Memory B cell (primary cell): ENCODE data around the gene LUZP4.
A peak's percentile ranks its signal among the peaks of the same experiment; 100 is the strongest.
"Not testable (repeated sequence)": the region's sequence is repeated elsewhere in the genome, so short reads cannot be mapped to it uniquely, and the experiment has no call there.

Source experiments
- ATAC-seq: fragments of 150-1000 bp; cut with Tn5 transposase; 2 replicates; pipeline ENCODE4 v1.10.0; 2021; ENCODE audit warnings: low read depth, mild to moderate bottlenecking, moderate library complexity
- DNase-seq, 2 donors: peaks; one replicate each; pipeline ENCODE4 v3.0.0; 2022; ENCODE audit warnings: low spot score in 2 of 2
- H3K27ac Mint-ChIP-seq: one replicate; pipeline ENCODE4 v1.8.0; 2022; ENCODE audit warnings: mild to moderate bottlenecking, moderate library complexity, mixed read lengths
- H3K27me3 Mint-ChIP-seq: one replicate; pipeline ENCODE4 v1.8.0; 2022; ENCODE audit warnings: mixed read lengths
- H3K36me3 Mint-ChIP-seq: one replicate; pipeline ENCODE4 v1.8.0; 2022; ENCODE audit warnings: mild to moderate bottlenecking, mixed read lengths
- H3K4me1 Mint-ChIP-seq: one replicate; pipeline ENCODE4 v1.8.0; 2022; ENCODE audit warnings: mixed read lengths
- H3K4me3 Mint-ChIP-seq: one replicate; pipeline ENCODE4 v1.8.0; 2022; ENCODE audit warnings: mild to moderate bottlenecking, moderate library complexity, mixed read lengths
- H3K9me3 Mint-ChIP-seq: one replicate; pipeline ENCODE4 v1.8.0; 2022; ENCODE audit warnings: mixed read lengths

Gene LUZP4

GRCh38 chrX:115311601-115312001 lies 22.1 kb downstream of the LUZP4 start:
- Mint-ChIP-seq H3K27ac (no peak overlapping the region), H3K9me3 (no peaks in the 10 kb centered on the region), H3K27me3 (no peaks in the 10 kb centered on the region), H3K4me3 (no peak overlapping the region), H3K4me1 (no peaks in the 10 kb centered on the region), H3K36me3 (no peaks in the 10 kb centered on the region)
- ATAC-seq (no peak), DNase-seq (no peak)

DNA sequence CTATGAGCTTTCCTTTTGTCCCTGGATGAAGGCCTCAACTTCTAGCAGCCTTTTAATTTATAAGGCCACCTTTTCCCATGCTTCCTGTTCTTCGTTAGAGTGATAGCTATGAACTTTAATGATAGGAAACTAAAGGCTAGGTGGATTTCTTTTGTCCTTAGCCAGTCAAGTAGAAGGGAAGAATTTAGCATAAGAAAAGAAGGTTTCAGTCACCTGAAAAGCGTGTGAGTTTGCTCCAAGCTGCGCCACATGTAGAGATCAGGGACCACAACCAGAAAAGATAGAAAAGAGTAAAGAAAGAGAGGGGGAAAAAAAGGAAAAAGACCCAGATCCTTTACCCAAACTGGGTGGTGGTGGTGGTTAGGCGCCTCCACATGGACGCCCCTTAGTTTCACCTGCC lies 28.6 kb downstream of the LUZP4 start:
- ATAC-seq = no peak

GRCh38 chrX:115322375-115322774 lies 32.9 kb downstream of the LUZP4 start:
- no peak for DNase-seq
- H3K36me3 Mint-ChIP-seq = no peaks in the 10 kb centered on the region
- H3K9me3 Mint-ChIP-seq = peaks cover 1% of the 10 kb centered on the region
- no peaks in the 10 kb centered on the region for H3K4me1 Mint-ChIP-seq
- no peaks in the 10 kb centered on the region for H3K27me3 Mint-ChIP-seq
- no peak for ATAC-seq
- no peak overlapping the region for H3K27ac Mint-ChIP-seq
- no peak overlapping the region for H3K4me3 Mint-ChIP-seq

More for the DNA sequence above, 28.6 kb downstream of the LUZP4 start:
- Mint-ChIP-seq H3K27me3 (no peaks in the 10 kb centered on the region), H3K36me3 (no peaks in the 10 kb centered on the region), H3K4me1 (no peaks in the 10 kb centered on the region), H3K9me3 (peaks cover 1% of the 10 kb centered on the region), H3K27ac (no peak overlapping the region), H3K4me3 (no peak overlapping the region)
- DNase-seq = no peak

DNA sequence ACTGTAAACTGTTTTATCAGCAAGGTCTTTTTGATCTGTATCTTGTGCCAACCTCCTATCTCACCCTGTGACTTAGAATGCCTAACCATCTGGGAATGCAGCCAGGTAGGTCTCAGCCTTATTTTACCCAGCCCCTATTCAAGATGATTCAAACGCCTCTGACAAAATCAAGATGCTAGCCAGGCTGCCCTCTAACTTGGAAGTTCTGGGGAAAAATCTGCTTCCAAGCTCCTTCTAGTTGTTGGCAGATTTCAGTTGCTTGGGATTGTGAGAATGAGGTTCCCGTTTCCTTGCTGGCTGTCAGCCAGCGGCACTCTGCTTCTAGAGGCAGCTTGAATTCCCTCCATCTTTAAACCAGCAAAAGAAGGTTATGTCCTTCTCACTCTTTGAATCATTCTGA lies 34.7 kb downstream of the LUZP4 start:
- no peaks in the 10 kb centered on the region for H3K27me3 Mint-ChIP-seq
- no peaks in the 10 kb centered on the region for H3K4me1 Mint-ChIP-seq
- DNase-seq (no peak), ATAC-seq (no peak)
- no peak overlapping the region for H3K4me3 Mint-ChIP-seq
- H3K27ac Mint-ChIP-seq = no peak overlapping the region
- H3K9me3 Mint-ChIP-seq = peaks cover 1% of the 10 kb centered on the region
- H3K36me3 Mint-ChIP-seq = no peaks in the 10 kb centered on the region

GRCh38 chrX:115329282-115329681 lies 39.8 kb downstream of the LUZP4 start:
- H3K9me3 Mint-ChIP-seq, H3K4me3 Mint-ChIP-seq, H3K36me3 Mint-ChIP-seq, H3K27ac Mint-ChIP-seq, H3K27me3 Mint-ChIP-seq, ATAC-seq, H3K4me1 Mint-ChIP-seq, DNase-seq: not testable (repeated sequence)

DNA sequence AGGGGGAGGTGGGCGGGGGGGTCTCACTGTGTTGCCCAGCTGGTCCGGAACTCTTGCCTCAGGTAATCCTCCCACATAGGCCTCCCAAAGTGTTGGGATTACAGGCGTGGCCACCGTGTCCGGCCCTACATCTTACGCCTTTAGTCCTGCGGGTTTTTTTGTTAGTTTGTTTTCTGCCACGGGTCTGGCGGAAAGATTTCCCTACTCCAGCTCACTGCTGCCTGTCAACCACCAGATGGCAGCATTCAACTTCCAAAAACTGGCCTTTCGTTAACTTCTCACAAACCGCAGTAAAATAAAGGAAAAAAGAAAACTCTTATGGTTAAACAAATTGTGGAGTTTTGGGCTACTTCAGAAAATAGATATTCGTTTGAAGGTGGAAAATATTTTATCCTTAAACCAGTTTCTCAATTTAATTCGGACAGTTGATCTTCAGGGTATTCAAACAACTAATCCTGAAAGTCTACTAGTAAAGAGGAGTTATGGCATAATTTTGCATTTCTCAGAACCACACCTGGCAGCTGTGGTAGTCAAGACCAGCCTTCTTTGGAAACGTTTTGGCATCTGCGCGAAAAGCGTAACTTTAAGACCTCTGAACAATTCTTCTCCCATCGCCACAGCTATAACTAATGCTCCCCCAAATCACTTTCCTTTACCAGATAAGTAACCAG lies 41.1 kb downstream of the LUZP4 start:
- DNase-seq = peak in 1 of 2 donors; percentile 12
- ATAC-seq = no peak
- Mint-ChIP-seq H3K27me3 (no peaks in the 10 kb centered on the region), H3K27ac (no peak overlapping the region), H3K4me1 (no peaks in the 10 kb centered on the region), H3K9me3 (no peaks in the 10 kb centered on the region), H3K36me3 (no peaks in the 10 kb centered on the region), H3K4me3 (no peak overlapping the region)

GRCh38 chrX:115332832-115333231 lies 43.3 kb downstream of the LUZP4 start:
- H3K9me3 Mint-ChIP-seq = no peaks in the 10 kb centered on the region
- H3K27ac Mint-ChIP-seq = no peak overlapping the region
- ATAC-seq (no peak), DNase-seq (no peak)
- no peaks in the 10 kb centered on the region for H3K4me1 Mint-ChIP-seq
- H3K4me3 Mint-ChIP-seq = no peak overlapping the region
- no peaks in the 10 kb centered on the region for H3K27me3 Mint-ChIP-seq
- H3K36me3 Mint-ChIP-seq = no peaks in the 10 kb centered on the region

- ATAC-seq = no peak
- H3K4me3 Mint-ChIP-seq = no peak overlapping the region
- H3K4me1 Mint-ChIP-seq = no peaks in the 10 kb centered on the region
- H3K27me3 Mint-ChIP-seq = no peaks in the 10 kb centered on the region
- H3K36me3 Mint-ChIP-seq = no peaks in the 10 kb centered on the region
- DNase-seq = no peak
- no peak overlapping the region for H3K27ac Mint-ChIP-seq
- no peaks in the 10 kb centered on the region for H3K9me3 Mint-ChIP-seq
These were observed 43.9 kb downstream of the LUZP4 start for GRCh38 chrX:115333446-115333845.

- Mint-ChIP-seq H3K9me3 (no peaks in the 10 kb centered on the region), H3K4me3 (no peak overlapping the region), H3K27ac (no peak overlapping the region), H3K27me3 (no peaks in the 10 kb centered on the region), H3K36me3 (no peaks in the 10 kb centered on the region), H3K4me1 (no peaks in the 10 kb centered on the region)
- DNase-seq = no peak
- no peak for ATAC-seq
These were observed 48.1 kb downstream of the LUZP4 start for GRCh38 chrX:115337491-115338144.

DNA sequence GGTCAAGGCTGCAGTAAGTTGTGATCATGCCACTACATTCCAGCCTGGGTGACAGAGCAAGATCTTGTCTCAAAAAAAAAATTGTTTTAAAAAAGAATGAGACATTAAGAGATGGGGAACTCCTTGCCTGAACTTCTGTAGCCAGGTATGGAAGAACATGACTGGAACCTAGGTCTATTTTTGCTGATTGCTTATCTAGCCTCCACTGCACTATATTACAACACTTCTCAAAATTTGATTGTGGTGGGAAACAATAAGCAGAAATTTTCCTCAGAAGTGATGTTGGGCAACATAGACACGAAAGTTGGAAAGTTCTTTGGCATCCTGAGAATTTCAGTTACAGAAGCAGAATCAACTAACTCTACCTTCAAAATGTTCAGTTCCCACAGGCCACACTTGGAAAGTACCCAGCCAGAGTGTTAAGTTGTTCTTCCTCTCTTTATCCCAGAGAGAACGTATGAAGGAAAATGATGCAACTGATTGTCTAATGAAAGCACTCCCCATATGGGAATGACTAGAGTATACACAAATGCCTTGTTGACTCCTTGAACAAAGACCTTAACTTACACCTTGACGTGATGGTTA lies 50.0 kb downstream of the LUZP4 start:
- H3K4me3 Mint-ChIP-seq = no peak overlapping the region
- no peak overlapping the region for H3K27ac Mint-ChIP-seq
- no peaks in the 10 kb centered on the region for H3K4me1 Mint-ChIP-seq
- DNase-seq (no peak), ATAC-seq (no peak)
- no peaks in the 10 kb centered on the region for H3K9me3 Mint-ChIP-seq
- H3K36me3 Mint-ChIP-seq = no peaks in the 10 kb centered on the region
- H3K27me3 Mint-ChIP-seq = no peaks in the 10 kb centered on the region

DNA sequence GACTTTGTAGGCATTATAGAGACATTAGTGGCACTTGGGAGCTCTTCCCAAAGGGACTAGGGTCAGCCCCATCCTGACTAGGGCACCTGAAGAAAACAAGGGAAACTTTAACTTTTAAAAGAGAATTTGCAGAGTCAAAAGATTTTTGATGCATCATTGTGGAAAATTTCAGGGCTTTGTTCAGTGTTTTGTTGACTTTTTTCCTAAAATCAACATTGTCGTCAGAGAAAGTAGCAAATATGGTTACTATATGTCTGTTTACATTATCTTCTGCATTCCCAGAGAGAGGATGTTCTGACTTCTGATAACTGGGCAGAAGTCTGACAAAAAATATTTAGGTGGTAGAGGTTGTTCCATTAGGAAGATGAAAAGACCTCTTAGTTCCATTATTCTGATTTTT lies 51.9 kb downstream of the LUZP4 start:
- no peak for ATAC-seq

DNA sequence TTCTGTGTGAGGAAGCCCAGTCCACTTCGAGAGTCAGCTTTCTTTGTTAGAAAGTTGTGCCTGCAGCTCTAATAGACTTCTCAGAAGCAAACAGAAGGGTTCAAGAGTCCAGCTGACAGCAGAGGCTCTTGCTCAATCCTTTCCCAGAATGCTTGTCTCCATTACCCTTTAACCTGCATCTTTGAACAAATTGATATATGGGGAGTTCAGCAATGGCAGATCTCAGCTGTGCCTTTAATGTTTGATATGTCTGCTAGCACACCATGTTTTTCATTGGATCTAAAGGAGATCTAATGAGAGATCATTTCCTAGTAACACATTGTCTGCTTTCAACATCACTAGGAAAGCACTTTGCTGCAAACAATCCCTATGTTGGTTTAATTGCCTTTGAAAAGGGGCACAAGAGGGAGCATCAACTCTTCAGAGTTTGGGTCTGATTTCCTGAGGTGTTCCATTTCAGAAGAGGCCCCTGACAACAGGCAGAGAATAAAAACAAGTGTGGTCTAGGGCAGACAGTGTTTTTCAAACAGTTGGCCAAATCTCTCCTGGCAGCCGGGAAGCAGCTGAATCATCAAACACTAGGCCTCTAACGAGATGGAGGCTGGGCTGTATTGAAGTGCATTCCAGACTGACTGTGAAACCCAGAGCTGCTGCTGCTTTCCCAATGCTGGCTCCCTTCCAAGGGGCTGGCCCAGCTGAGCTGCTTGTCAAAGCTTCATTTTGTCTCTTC lies 55.5 kb downstream of the LUZP4 start:
- ATAC-seq (no peak), DNase-seq (no peak)
- H3K27me3 Mint-ChIP-seq = no peaks in the 10 kb centered on the region
- H3K27ac Mint-ChIP-seq = no peak overlapping the region
- no peak overlapping the region for H3K4me3 Mint-ChIP-seq
- no peaks in the 10 kb centered on the region for H3K4me1 Mint-ChIP-seq
- no peaks in the 10 kb centered on the region for H3K9me3 Mint-ChIP-seq
- H3K36me3 Mint-ChIP-seq = no peaks in the 10 kb centered on the region

More for the DNA sequence above, 51.9 kb downstream of the LUZP4 start:
- Mint-ChIP-seq H3K9me3 (no peaks in the 10 kb centered on the region), H3K4me1 (no peaks in the 10 kb centered on the region), H3K27me3 (no peaks in the 10 kb centered on the region), H3K36me3 (no peaks in the 10 kb centered on the region), H3K27ac (no peak overlapping the region), H3K4me3 (no peak overlapping the region)
- no peak for DNase-seq

- no peaks in the 10 kb centered on the region for H3K36me3 Mint-ChIP-seq
- ATAC-seq = no peak
- H3K4me3 Mint-ChIP-seq = no peak overlapping the region
- H3K4me1 Mint-ChIP-seq = no peaks in the 10 kb centered on the region
- DNase-seq = no peak
- no peaks in the 10 kb centered on the region for H3K27me3 Mint-ChIP-seq
- no peak overlapping the region for H3K27ac Mint-ChIP-seq
- no peaks in the 10 kb centered on the region for H3K9me3 Mint-ChIP-seq
These were observed 56.1 kb downstream of the LUZP4 start for GRCh38 chrX:115345615-115346014.

- not testable (repeated sequence) for H3K9me3 Mint-ChIP-seq, DNase-seq, H3K4me1 Mint-ChIP-seq, H3K36me3 Mint-ChIP-seq, ATAC-seq, H3K27ac Mint-ChIP-seq, H3K4me3 Mint-ChIP-seq, H3K27me3 Mint-ChIP-seq
These were observed 57.2 kb downstream of the LUZP4 start for GRCh38 chrX:115346738-115347137.
